Neural crest cell (in vitro differentiated cells): ENCODE data around the gene SH3GL2. TPM values are rescaled to one million over a fixed set of nuclear protein-coding genes. Genes with fewer than 3 reads are reported as not detected.
"Not testable (repeated sequence)": the region's sequence is repeated elsewhere in the genome, so short reads cannot be mapped to it uniquely, and the experiment has no call there.

Source experiments
- DNase-seq: peaks from one replicate; pipeline ENCODE4 v3.0.0; 2021; ENCODE audit warnings: low read depth, mixed read lengths, low spot score
- H3K27ac Mint-ChIP-seq: one replicate; pipeline ENCODE4 v1.8.0; 2021; ENCODE audit warnings: mild to moderate bottlenecking, mixed read lengths; ENCODE audit not compliant: unreplicated experiment
- H3K27me3 Mint-ChIP-seq: 2 replicates; pipeline ENCODE4 v1.8.0; 2021; ENCODE audit warnings: low read depth, mild to moderate bottlenecking, mixed read lengths
- H3K36me3 Mint-ChIP-seq: 2 replicates; pipeline ENCODE4 v1.8.0; 2021; ENCODE audit warnings: low read depth, mild to moderate bottlenecking, mixed read lengths
- H3K4me1 Mint-ChIP-seq: 2 replicates; pipeline ENCODE4 v1.8.0; 2021; ENCODE audit warnings: mixed read lengths
- H3K4me3 Mint-ChIP-seq: one replicate; pipeline ENCODE4 v1.8.0; 2021; ENCODE audit warnings: mild to moderate bottlenecking, mixed read lengths
- H3K9me3 Mint-ChIP-seq: 2 replicates; pipeline ENCODE4 v1.8.0; 2021; ENCODE audit warnings: mixed read lengths
- total RNA-seq: library from RNA; stranded (reverse); gene quantifications from 2 replicates; pipeline ENCODE4 v1.2.1, GENCODE V29; 2021
- TF ChIP-seq, protein P1 (sequence below): fragments of 200-600 bp; sonication (generic); conservative IDR thresholded peaks from 2 replicates; pipeline ENCODE4 v1.5.0; 2021; ENCODE audit warnings: antibody characterized with exemption, mild to moderate bottlenecking

The SH3GL2 gene
- total RNA-seq, 1 donor from 2014 or later = 0.89 TPM

GRCh38 chr9:17764306-17764705 is 185.4 kb downstream of the SH3GL2 start:
- DNase-seq = no peak
- no peaks in the 10 kb centered on the region for H3K9me3 Mint-ChIP-seq

GRCh38 chr9:17765131-17765530 is 186.3 kb downstream of the SH3GL2 start:
- H3K27ac Mint-ChIP-seq, H3K9me3 Mint-ChIP-seq, DNase-seq, H3K27me3 Mint-ChIP-seq, H3K4me3 Mint-ChIP-seq, H3K36me3 Mint-ChIP-seq: not testable (repeated sequence)
- peaks cover 13% of the 10 kb centered on the region for H3K4me1 Mint-ChIP-seq

More at GRCh38 chr9:17764306-17764705, 185.4 kb downstream of the SH3GL2 start:
- H3K27ac Mint-ChIP-seq = no peak overlapping the region
- H3K4me3 Mint-ChIP-seq = no peak overlapping the region
- H3K36me3 Mint-ChIP-seq = no peaks in the 10 kb centered on the region
- no peaks in the 10 kb centered on the region for H3K27me3 Mint-ChIP-seq
- H3K4me1 Mint-ChIP-seq = peaks cover 9% of the 10 kb centered on the region
- TF ChIP-seq, protein P1, sequence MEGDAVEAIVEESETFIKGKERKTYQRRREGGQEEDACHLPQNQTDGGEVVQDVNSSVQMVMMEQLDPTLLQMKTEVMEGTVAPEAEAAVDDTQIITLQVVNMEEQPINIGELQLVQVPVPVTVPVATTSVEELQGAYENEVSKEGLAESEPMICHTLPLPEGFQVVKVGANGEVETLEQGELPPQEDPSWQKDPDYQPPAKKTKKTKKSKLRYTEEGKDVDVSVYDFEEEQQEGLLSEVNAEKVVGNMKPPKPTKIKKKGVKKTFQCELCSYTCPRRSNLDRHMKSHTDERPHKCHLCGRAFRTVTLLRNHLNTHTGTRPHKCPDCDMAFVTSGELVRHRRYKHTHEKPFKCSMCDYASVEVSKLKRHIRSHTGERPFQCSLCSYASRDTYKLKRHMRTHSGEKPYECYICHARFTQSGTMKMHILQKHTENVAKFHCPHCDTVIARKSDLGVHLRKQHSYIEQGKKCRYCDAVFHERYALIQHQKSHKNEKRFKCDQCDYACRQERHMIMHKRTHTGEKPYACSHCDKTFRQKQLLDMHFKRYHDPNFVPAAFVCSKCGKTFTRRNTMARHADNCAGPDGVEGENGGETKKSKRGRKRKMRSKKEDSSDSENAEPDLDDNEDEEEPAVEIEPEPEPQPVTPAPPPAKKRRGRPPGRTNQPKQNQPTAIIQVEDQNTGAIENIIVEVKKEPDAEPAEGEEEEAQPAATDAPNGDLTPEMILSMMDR = no peak

DNA sequence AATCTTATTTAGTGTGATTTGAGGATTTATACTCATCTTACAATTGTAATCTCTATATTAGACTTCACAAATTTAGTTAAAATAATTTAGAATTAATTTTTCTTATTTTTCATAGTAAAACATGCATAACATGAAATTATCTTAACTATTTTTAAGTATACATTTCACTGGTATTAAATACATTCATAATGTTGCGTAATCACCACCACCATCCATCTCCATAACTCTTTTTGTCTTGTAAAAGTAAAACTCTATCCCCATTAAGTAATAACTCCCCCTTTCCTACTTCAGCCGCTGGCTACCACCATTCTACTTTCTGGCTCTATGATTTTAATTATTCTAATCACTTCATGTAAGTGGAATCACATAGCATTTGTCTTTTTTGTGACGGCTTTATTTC is 193.4 kb downstream of the SH3GL2 start:
- no peak for DNase-seq
- no peaks in the 10 kb centered on the region for H3K36me3 Mint-ChIP-seq
- no peak overlapping the region for H3K4me3 Mint-ChIP-seq
- TF ChIP-seq, protein P1 = no peak
- H3K4me1 Mint-ChIP-seq = peaks cover 13% of the 10 kb centered on the region
- H3K27ac Mint-ChIP-seq = no peak overlapping the region
- peaks cover 2% of the 10 kb centered on the region for H3K9me3 Mint-ChIP-seq
- H3K27me3 Mint-ChIP-seq = no peaks in the 10 kb centered on the region

- Mint-ChIP-seq H3K27me3 (no peaks in the 10 kb centered on the region), H3K4me1 (no peaks in the 10 kb centered on the region), H3K27ac (no peak overlapping the region), H3K9me3 (peaks cover 2% of the 10 kb centered on the region), H3K36me3 (no peaks in the 10 kb centered on the region), H3K4me3 (no peak overlapping the region)
- TF ChIP-seq, protein P1 = no peak
- DNase-seq = no peak
These were observed 196.8 kb downstream of the SH3GL2 start for GRCh38 chr9:17775656-17776055.

- no peak for DNase-seq
- no peaks in the 10 kb centered on the region for H3K4me1 Mint-ChIP-seq
- H3K27ac Mint-ChIP-seq = no peak overlapping the region
- TF ChIP-seq, protein P1 = no peak
- no peaks in the 10 kb centered on the region for H3K27me3 Mint-ChIP-seq
- no peaks in the 10 kb centered on the region for H3K36me3 Mint-ChIP-seq
- H3K4me3 Mint-ChIP-seq = no peak overlapping the region
- peaks cover 2% of the 10 kb centered on the region for H3K9me3 Mint-ChIP-seq
These were observed 197.9 kb downstream of the SH3GL2 start for GRCh38 chr9:17776735-17777134.

GRCh38 chr9:17777465-17777864 is 198.6 kb downstream of the SH3GL2 start:
- H3K27ac Mint-ChIP-seq = no peak overlapping the region
- TF ChIP-seq, protein P1 = no peak
- H3K36me3 Mint-ChIP-seq = no peaks in the 10 kb centered on the region
- peaks cover 2% of the 10 kb centered on the region for H3K9me3 Mint-ChIP-seq
- H3K27me3 Mint-ChIP-seq = no peaks in the 10 kb centered on the region
- no peaks in the 10 kb centered on the region for H3K4me1 Mint-ChIP-seq
- H3K4me3 Mint-ChIP-seq = no peak overlapping the region
- no peak for DNase-seq
